SK-N-SH treated with all-trans-retinoic acid at 6 μM for 48 hours (cell line): ENCODE measurements around the gene SKAP2.

ENCODE experiments used
- PPARA ChIP-seq: fragments of 250-450 bp; sonication (Bioruptor Pico); IDR thresholded peaks from 2 replicates; pipeline ENCODE4 v1.5.0; 2020; ENCODE audit warnings: mild to moderate bottlenecking, borderline replicate concordance
- RARB ChIP-seq: fragments of 250-450 bp; sonication (Bioruptor Pico); IDR thresholded peaks from 2 replicates; pipeline ENCODE4 v1.8.0; 2021; ENCODE audit warnings: mild to moderate bottlenecking, moderate library complexity
- TOX ChIP-seq: fragments of 250-450 bp; sonication (Bioruptor Pico); IDR thresholded peaks from 2 replicates; pipeline ENCODE4 v1.8.0; 2021; ENCODE audit warnings: mild to moderate bottlenecking, moderate library complexity, borderline replicate concordance
- ZFP3 ChIP-seq: fragments of 250-450 bp; sonication (Bioruptor Pico); IDR thresholded peaks from 2 replicates; pipeline ENCODE4 v1.5.0; 2020; ENCODE audit warnings: mild to moderate bottlenecking, moderate library complexity
- ZFP30 ChIP-seq: fragments of 450-650 bp; formaldehyde crosslinking; IDR thresholded peaks from 2 replicates; pipeline ENCODE4 v1.5.0; 2022; ENCODE audit warnings: mild to moderate bottlenecking, moderate library complexity
- ZNF70 ChIP-seq: fragments of 450-650 bp; formaldehyde crosslinking; IDR thresholded peaks from 2 replicates; pipeline ENCODE4 v1.5.0; 2020; ENCODE audit warnings: mild to moderate bottlenecking, moderate library complexity
- ZNF8 ChIP-seq: fragments of 450-650 bp; formaldehyde crosslinking; IDR thresholded peaks from 2 replicates; pipeline ENCODE4 v1.5.0; 2020; ENCODE audit warnings: mild to moderate bottlenecking, moderate library complexity
- TF ChIP-seq, protein P1 (sequence below): fragments of 250-450 bp; sonication (Bioruptor Pico); IDR thresholded peaks from 2 replicates; pipeline ENCODE4 v1.8.0; 2020; ENCODE audit warnings: mild to moderate bottlenecking, moderate library complexity, borderline replicate concordance
- TF ChIP-seq, protein P2 (sequence below): fragments of 250-450 bp; sonication (Bioruptor Pico); IDR thresholded peaks from 2 replicates; pipeline ENCODE4 v1.5.0; 2020; ENCODE audit warnings: mild to moderate bottlenecking, moderate library complexity

GRCh38 chr7:26912338-26912737 lies 47.9 kb upstream of the SKAP2 start:
- TF ChIP-seq TOX (CRISPR knock-in tag): no peak
- TF ChIP-seq ZFP30: no peak
- TF ChIP-seq, protein P1, sequence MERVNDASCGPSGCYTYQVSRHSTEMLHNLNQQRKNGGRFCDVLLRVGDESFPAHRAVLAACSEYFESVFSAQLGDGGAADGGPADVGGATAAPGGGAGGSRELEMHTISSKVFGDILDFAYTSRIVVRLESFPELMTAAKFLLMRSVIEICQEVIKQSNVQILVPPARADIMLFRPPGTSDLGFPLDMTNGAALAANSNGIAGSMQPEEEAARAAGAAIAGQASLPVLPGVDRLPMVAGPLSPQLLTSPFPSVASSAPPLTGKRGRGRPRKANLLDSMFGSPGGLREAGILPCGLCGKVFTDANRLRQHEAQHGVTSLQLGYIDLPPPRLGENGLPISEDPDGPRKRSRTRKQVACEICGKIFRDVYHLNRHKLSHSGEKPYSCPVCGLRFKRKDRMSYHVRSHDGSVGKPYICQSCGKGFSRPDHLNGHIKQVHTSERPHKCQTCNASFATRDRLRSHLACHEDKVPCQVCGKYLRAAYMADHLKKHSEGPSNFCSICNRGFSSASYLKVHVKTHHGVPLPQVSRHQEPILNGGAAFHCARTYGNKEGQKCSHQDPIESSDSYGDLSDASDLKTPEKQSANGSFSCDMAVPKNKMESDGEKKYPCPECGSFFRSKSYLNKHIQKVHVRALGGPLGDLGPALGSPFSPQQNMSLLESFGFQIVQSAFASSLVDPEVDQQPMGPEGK (CRISPR knock-in tag): no peak
- TF ChIP-seq, protein P2, sequence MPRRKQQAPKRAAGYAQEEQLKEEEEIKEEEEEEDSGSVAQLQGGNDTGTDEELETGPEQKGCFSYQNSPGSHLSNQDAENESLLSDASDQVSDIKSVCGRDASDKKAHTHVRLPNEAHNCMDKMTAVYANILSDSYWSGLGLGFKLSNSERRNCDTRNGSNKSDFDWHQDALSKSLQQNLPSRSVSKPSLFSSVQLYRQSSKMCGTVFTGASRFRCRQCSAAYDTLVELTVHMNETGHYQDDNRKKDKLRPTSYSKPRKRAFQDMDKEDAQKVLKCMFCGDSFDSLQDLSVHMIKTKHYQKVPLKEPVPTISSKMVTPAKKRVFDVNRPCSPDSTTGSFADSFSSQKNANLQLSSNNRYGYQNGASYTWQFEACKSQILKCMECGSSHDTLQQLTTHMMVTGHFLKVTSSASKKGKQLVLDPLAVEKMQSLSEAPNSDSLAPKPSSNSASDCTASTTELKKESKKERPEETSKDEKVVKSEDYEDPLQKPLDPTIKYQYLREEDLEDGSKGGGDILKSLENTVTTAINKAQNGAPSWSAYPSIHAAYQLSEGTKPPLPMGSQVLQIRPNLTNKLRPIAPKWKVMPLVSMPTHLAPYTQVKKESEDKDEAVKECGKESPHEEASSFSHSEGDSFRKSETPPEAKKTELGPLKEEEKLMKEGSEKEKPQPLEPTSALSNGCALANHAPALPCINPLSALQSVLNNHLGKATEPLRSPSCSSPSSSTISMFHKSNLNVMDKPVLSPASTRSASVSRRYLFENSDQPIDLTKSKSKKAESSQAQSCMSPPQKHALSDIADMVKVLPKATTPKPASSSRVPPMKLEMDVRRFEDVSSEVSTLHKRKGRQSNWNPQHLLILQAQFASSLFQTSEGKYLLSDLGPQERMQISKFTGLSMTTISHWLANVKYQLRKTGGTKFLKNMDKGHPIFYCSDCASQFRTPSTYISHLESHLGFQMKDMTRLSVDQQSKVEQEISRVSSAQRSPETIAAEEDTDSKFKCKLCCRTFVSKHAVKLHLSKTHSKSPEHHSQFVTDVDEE (CRISPR knock-in tag): no peak
- no peak for TF ChIP-seq RARB (CRISPR knock-in tag)
- no peak for TF ChIP-seq ZNF70 (CRISPR knock-in tag)
- no peak for TF ChIP-seq PPARA
- TF ChIP-seq ZNF8 (CRISPR knock-in tag): no peak
- TF ChIP-seq ZFP3 (CRISPR knock-in tag): no peak
